SK-N-SH (cell line): ENCODE results near the gene THBS2.
"Not testable (repeated sequence)": the region's sequence is repeated elsewhere in the genome, so short reads cannot be mapped to it uniquely, and the experiment has no call there.

Experiments
- GABPA ChIP-seq: IDR thresholded peaks from 2 replicates; pipeline ENCODE4 v1.4.0; 2012; ENCODE audit warnings: low read depth, mild to moderate bottlenecking
- TEAD4 ChIP-seq: IDR thresholded peaks from 2 replicates; pipeline ENCODE4 v1.4.0; 2012; ENCODE audit warnings: mild to moderate bottlenecking, borderline replicate concordance; ENCODE audit not compliant: insufficient read depth

- TF ChIP-seq TEAD4, GABPA: not testable (repeated sequence)
These were observed 55.7 kb downstream of the THBS2 start for GRCh38 chr6:169197929-169198328.
